ENCODE results near the gene NXPH1.

NXPH1 gene

GRCh38 chr7:8511855-8512254 is 78.4 kb downstream of the NXPH1 start:
- DNase-seq: no peak

- no peak for DNase-seq
These were observed 81.5 kb downstream of the NXPH1 start for GRCh38 chr7:8514781-8515519.

DNA sequence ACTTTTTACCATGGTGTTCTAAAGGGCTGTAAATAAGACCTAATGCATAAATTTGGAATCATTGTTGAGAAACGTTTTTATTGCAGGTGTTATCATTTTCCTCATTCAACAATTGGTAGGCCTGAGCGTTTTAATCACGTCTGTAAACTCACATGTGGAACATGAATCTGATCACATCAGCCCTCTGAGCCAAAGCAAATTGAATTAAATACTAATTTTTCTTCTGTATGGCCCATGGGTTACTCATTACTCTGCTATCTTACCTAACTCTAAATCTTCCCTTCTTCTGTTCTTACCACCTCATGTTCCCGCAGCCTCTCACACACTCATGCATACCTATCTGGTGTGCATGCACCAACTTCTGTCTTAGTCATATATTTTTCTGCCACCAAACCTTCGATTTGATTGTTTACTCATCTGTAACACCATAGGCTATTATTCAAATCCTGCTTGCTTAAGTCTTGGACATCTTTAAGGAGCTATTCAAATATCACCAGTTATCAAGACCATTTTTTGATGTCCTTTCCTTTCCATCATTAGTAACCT is 82.3 kb downstream of the NXPH1 start:
- no peak for DNase-seq

GRCh38 chr7:8516976-8517375 is 83.6 kb downstream of the NXPH1 start:
- no peak for DNase-seq

GRCh38 chr7:8528311-8528710 is 94.9 kb downstream of the NXPH1 start:
- DNase-seq: no peak

DNA sequence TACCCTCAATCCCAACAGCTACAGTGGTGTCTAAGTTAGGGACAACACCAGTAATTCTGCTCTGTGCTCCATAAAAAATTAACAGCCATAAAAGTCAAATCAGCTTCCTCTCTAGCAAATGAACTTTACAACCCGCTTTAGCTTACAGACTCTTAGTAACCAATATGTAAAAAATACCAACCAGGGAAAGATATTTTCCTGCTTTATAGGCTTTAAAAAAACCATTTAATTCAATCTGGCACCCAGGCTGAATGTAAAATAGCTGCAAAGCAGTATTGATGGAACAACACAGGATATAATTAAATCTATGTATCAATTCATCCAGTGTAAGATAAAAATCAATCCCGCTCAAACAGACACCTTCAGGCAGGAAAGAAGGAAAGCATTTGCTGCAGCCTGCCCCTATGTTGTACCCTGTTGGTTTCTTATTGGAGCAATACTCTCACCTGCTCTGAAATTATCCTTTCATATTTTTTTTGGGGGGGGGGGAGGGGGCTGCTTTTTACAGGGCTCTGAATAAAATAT is 98.6 kb downstream of the NXPH1 start:
- no peak for DNase-seq

DNA sequence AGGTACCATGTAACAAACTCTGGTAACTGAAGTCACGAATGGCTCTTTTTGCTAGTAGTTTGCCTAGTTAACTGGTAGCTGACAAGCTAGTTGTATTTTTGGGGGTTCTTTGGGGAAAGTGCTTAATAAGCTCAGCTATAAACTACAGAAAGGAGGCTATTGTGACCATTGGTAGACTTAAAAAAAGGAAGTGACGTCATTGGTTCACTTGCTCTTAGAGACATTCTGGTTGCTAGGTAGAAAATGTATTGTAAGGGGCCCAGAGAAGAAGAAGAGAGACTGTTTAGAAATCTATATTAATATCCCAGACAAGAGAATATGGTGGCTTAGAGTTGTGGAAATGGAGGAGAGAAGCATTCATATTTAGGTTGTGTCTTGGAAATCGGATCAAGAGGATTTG is 103.0 kb downstream of the NXPH1 start:
- no peak for DNase-seq

DNA sequence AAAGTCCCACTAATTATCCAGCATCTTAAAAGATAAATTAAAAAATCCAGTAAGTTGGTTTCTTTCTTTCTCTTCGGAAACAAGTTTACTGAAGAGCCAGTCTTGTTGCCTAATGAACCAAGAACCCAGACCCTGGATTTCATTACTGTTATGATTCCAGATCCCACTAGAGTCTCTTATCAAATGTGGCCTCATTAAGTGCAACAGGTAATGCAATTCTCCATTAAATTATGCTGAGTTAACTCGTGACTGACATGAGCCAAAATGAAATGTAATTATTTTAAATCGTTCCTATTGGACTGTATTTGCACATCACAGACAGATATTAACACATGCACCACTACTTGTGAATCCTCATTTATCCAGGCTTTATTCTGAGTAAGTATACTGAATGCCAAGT is 115.6 kb downstream of the NXPH1 start:
- no peak for DNase-seq

DNA sequence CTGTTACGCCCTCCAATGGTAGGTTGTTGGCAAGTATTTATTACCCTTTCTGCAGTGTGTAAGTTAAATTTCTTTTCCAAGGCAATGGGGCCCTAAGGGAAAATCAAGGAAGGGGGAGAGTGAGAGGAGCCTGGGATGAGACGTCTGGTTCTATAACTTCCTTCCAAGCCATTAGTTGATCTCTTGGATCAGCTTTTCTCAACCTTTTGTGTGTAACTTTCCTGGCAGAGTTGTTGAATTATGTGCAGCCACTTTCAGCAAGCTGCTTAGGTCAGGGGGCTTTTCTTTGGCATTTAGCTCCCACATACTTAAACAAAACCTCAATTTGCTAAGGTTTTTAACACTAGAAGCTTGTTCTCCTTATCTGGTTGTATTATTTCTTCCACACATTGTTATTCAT is 127.1 kb downstream of the NXPH1 start:
- no peak for DNase-seq

DNA sequence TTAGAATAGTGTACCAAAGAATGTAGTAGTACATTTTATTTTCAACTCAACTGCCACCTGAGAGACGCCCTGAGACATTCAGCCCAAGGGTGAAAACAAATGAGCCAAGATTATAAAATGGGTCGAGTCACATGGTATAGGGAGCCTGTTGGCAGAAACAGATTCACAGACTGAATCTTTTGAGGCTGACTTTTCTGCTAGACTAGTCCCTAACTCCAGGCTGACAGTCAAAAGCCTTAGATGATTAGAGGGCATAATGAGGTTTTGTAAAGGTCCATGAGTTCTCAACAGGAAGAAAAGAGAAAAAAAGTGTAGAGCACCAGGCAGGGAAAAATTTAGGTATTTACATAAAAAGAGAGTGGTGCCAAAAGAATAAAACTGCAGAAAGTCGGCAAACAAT is 128.0 kb downstream of the NXPH1 start:
- no peak for DNase-seq

DNA sequence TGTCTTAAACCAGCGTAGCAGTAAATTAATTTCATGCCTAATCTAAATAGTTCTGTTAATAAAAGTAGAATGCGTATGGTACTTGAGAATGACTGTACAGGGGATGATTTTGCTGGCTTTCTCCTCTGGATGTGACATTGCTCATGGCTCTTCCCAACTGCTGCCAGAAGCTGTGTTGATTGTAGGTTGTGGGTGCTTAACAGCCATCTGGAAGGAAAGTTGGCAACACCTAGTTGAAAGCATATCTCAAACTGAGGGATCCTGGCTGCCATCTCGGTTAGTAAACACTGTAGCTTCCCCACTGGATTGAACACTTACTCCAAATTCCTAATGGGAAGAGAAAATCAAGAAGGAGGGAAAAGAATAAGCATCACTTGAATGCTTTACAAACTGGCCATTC is 130.9 kb downstream of the NXPH1 start:
- DNase-seq: no peak

DNA sequence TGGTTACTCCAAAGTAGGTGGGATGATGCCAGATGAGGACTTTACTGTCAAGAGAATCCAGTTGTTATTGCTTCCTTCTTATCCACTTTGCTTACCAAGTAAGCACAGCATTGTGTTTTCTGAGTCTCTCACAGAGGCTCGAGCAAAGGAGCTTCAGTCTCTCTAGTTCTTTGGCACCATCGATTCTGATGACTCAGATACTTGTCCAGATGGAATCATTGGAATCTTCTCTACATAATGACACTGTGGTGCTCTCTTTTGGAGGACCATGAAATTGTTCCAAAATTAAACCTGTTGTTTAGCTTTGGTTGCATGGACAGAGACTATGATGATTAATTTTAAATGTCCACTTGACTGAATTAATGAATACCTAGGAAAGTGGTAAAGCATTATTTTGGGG is 132.6 kb downstream of the NXPH1 start:
- DNase-seq: no peak

DNA sequence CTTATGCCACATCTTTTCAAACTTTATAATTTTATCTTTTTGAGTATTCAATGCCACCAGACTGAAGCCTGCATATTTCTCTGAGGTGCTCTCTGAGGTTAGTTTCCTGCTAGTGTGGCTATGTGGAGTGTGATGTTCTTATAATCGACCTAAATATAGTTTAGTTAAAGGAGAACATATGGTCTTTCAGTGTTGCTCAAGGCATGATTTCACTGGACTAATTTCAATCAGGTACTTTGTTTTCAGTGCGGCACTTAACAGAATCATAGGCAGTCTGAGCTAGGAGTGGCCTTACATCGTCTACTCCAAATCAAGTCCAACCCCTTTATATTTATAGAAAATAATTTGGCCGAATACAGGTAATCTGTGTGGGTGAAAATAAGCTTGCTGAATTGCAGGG is 134.2 kb downstream of the NXPH1 start:
- no peak for DNase-seq

DNA sequence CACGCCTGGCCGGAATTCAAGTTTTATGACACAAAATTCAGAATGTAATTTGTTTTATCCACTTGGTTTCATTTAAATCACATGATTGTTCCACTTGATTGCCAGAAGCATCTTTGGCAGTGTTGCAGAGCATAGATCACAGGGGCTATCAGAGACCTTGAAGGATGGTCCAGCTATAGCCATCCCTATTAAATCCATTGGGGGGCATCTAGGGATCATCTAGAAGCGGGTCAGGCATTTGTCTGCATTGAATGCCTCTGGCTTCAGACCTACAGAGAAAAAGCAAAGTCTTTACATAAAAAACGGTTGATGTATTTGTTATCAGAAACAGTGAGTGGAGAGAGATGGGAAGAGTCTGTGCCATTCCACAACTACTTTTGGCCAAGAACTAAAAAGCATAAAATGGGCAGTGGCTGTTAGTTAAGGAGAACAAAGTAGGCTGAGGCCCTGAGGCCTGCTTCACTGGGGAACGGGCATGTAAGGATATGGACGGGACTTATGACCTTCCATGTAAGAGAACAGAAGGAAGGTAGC is 146.3 kb downstream of the NXPH1 start:
- no peak for DNase-seq

DNA sequence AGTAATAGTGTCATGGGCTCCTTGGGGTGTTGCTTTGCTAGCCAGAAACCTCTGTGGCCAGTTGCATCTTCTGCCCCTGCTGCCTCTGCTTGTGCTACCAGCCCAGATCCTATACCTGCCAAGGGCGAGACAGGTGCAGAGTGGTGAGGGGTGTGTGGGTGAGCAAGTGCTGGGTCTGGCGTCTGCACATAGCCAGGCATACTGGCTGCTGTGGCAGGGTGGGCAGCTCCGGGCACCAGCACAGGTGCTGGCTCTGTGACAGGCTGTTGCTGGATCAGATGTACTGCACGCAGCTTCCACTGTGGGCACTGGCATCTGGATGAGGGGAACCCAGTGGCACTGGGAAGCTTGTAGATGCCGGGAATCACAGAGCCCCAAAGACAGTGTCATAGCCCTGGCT is 148.4 kb downstream of the NXPH1 start:
- no peak for DNase-seq

GRCh38 chr7:8582728-8583127 is 149.3 kb downstream of the NXPH1 start:
- DNase-seq: no peak

DNA sequence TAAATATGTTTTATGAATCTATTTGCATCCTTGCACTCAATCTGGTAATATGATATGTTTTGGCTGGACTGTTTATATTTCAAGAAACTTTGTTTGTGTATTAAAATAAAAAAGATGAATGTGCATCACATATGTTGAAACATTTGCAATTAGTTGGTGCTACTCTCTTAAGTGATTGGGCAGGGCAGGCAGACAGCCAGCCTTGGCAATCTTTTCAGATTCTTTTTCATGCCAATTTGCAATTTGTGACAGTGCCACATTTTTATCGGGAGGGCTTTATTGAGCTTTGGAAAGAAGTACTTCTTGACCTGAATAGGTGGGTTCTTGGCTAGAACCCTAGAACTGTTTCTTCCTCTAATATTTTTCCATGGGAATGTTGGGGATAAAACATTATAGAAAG is 152.2 kb downstream of the NXPH1 start:
- DNase-seq: no peak

DNA sequence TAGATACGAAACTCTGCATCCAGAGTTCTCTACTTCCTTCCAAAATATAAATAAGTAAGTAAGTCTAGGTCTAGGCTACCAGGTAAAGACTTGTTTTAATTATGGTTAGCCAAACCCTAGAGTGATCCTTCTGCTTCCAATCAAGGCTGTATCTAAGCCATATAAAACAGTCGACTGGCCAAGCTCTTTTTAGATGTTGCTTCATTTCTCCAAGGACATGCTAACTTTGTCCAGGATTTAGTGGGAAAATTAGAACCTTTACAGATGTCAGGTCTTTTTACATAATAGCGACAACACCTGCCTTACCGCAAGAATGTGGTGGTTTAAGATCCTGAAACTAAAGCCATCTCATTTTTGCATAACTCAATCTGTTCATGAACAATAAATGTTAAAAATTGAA is 156.8 kb downstream of the NXPH1 start:
- no peak for DNase-seq

- no peak for DNase-seq
These were observed 157.4 kb downstream of the NXPH1 start for GRCh38 chr7:8590791-8591190.

DNA sequence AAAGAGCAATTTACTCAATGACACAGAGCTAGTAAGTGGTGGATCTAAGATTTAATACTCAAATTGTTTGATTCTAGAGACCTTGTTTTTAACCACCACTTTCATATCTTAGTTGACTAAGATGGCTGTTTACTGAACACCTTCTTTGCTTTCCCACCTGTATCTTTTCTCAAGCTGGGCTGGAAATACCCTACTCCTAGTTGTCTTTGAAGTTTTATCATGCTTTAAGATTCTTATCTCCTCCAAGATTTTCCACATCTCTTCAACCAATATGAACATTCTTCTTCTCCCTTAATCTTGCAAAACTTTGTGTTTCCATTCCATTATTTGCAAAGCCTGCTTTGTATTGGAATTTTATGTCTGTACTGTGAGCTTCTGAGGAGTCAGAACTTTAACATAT is 157.9 kb downstream of the NXPH1 start:
- no peak for DNase-seq

DNA sequence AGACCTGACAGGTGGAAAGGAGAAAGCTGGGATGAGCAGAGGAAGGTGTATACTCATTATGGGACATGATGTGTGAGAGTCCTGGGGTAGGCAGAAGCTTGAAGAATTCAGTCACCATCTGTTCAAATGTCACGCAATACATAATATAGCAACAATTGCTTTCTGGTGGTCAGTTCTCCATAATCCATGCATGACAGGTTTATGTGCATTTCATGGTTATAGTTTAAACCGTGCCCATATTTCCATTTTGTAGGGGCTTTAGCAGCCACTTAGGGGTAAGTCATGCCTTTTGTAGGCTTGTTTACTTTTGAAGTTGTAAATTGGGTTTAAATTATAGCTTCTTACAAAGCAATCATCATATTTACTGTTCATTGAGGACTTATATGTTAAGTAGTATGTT is 158.8 kb downstream of the NXPH1 start:
- no peak for DNase-seq

DNA sequence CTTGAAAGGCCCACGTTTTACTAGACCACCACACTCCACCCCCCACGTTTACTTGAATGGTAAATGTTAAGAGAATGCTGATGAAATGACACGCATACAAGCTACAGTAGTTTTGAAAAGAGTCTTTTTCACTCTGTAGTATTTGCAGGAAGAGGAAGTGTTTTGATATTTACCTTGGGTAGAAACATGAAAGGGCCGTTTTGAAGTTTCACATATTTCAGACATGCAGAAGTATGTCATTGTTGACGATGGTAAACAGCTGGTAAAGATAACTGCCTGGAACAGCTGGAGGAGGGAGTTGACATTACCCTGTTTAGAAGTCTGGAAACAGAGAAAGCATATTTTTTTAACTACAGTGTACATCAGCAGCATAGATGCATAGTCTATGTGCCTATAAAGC is 160.7 kb downstream of the NXPH1 start:
- no peak for DNase-seq

- no peak for DNase-seq
These were observed 164.2 kb downstream of the NXPH1 start for GRCh38 chr7:8597565-8597964.

GRCh38 chr7:8601121-8601520 is 167.7 kb downstream of the NXPH1 start:
- no peak for DNase-seq

- DNase-seq: no peak
These were observed 171.8 kb downstream of the NXPH1 start for GRCh38 chr7:8605221-8605620.
